CD8-positive, alpha-beta memory T cell (primary cell): Measurements from ENCODE around the gene AIG1. TPM values are rescaled to one million over a fixed set of nuclear protein-coding genes. Genes with fewer than 3 reads are reported as not detected.

Experiments used
- CTCF ChIA-PET: fragments of 350-600 bp; sonication (Branson Sonifier 250); formaldehyde crosslinking; loops from one replicate; lab custom pipeline; 2021; ENCODE audit warnings: antibody characterized with exemption; lab: Charles Lee
- POLR2A ChIA-PET: fragments of 350-600 bp; sonication (Branson Sonifier 250); formaldehyde crosslinking; loops from one replicate; lab custom pipeline; 2021; ENCODE audit warnings: antibody characterized with exemption; lab: Charles Lee
- DNase-seq, 5 donors: peaks; one replicate each; pipeline versions ENCODE4 v3.0.0 to v3.0.0-alpha.2; 2020 to 2022; ENCODE audit warnings: mixed read lengths in 1 of 5
- H3K27ac ChIP-seq: one replicate; pipeline ENCODE4 v1.7.0; 2013; ENCODE audit warnings: low read depth, mild to moderate bottlenecking, low read length, moderate library complexity
- H3K27me3 ChIP-seq: 2 replicates; pipeline ENCODE4 v1.7.0; 2013; ENCODE audit warnings: low read length, mild to moderate bottlenecking; ENCODE audit not compliant: insufficient read depth, poor library complexity, severe bottlenecking
- H3K36me3 ChIP-seq: 2 replicates; pipeline ENCODE4 v1.7.0; 2013; ENCODE audit warnings: mild to moderate bottlenecking, low read length, moderate library complexity; ENCODE audit not compliant: insufficient read depth
- H3K4me1 ChIP-seq: 2 replicates; pipeline ENCODE4 v1.7.0; 2013; ENCODE audit warnings: mild to moderate bottlenecking, low read length, moderate library complexity; ENCODE audit not compliant: insufficient read depth
- H3K4me3 ChIP-seq: 2 replicates; pipeline ENCODE4 v1.7.0; 2013; ENCODE audit warnings: mild to moderate bottlenecking, low read length
- H3K9me3 ChIP-seq: 2 replicates; pipeline ENCODE4 v1.7.0; 2013; ENCODE audit warnings: mild to moderate bottlenecking, low read length
- H3K27ac Mint-ChIP-seq, 8 donors: one replicate each; pipeline ENCODE4 v1.8.0; 2020 to 2021; ENCODE audit warnings: mixed read lengths in 8 of 8, mild to moderate bottlenecking in 6 of 8, inconsistent platforms in 3 of 8, moderate library complexity in 3 of 8
- H3K27me3 Mint-ChIP-seq, 2 donors: one replicate each; pipeline ENCODE4 v1.8.0; 2020 to 2021; ENCODE audit warnings: mixed read lengths in 2 of 2, mild to moderate bottlenecking in 1 of 2, moderate library complexity in 1 of 2
- H3K36me3 Mint-ChIP-seq, 3 donors: one replicate each; pipeline ENCODE4 v1.8.0; 2020 to 2021; ENCODE audit warnings: mixed read lengths in 3 of 3, inconsistent platforms in 1 of 3, mild to moderate bottlenecking in 1 of 3
- H3K4me1 Mint-ChIP-seq, 3 donors: one replicate each; pipeline ENCODE4 v1.8.0; 2020 to 2021; ENCODE audit warnings: mixed read lengths in 3 of 3, inconsistent platforms in 1 of 3, mild to moderate bottlenecking in 1 of 3
- H3K4me3 Mint-ChIP-seq, 7 donors: one replicate each; pipeline ENCODE4 v1.8.0; 2020 to 2021; ENCODE audit warnings: mixed read lengths in 7 of 7, mild to moderate bottlenecking in 6 of 7, moderate library complexity in 4 of 7, inconsistent platforms in 2 of 7
- H3K9me3 Mint-ChIP-seq, 5 donors: one replicate each; pipeline ENCODE4 v1.8.0; 2020 to 2022; ENCODE audit warnings: mixed read lengths in 5 of 5, mild to moderate bottlenecking in 3 of 5, moderate library complexity in 2 of 5, inconsistent platforms in 1 of 5
- polyA plus RNA-seq: library from polyadenylated mRNA; unstranded; fragments of 300-500 nt; fragmentation: Illumina TruSeq; gene quantifications from one replicate; pipeline ENCODE4 v1.2.3, GENCODE V29; 2021
- total RNA-seq, 2 experiments: library from RNA; stranded (reverse); gene quantifications; one replicate each; pipeline ENCODE4 v1.2.3, GENCODE V29; 2021

The AIG1 gene
- total and polyA plus RNA-seq, 3 experiments from 2014 or later, result 6.9 to 17.3 (median 8.2) TPM

- H3K4me1 Mint-ChIP-seq, result peaks cover 0 to 2% (median 0%) of the 10 kb centered on the region in 3 donors
- CTCF ChIA-PET, result no interaction called here
Observed at GRCh38 chr6:143279385-143279784, 218.7 kb downstream of the AIG1 start.

GRCh38 chr6:143283887-143284645 lies 223.4 kb downstream of the AIG1 start:
- Mint-ChIP-seq H3K27me3 (peaks cover 0 to 2% of the 10 kb centered on the region in 2 donors), H3K36me3 (peaks cover 1 to 5% (median 4%) of the 10 kb centered on the region in 3 donors), H3K9me3 (no peaks in the 10 kb centered on the region), H3K4me1 (no peaks in the 10 kb centered on the region), H3K27ac (no peak overlapping the region), H3K4me3 (no peak overlapping the region)
- no peak for DNase-seq
- Histone ChIP-seq H3K27ac (no peak overlapping the region), H3K9me3 (no peaks in the 10 kb centered on the region), H3K4me3 (no peak overlapping the region), H3K27me3 (no peaks in the 10 kb centered on the region), H3K4me1 (no peaks in the 10 kb centered on the region), H3K36me3 (no peaks in the 10 kb centered on the region)
- POLR2A ChIA-PET, result no interaction called here
- CTCF ChIA-PET, result no interaction called here

More at GRCh38 chr6:143279385-143279784, 218.7 kb downstream of the AIG1 start:
- POLR2A ChIA-PET, result no interaction called here
- Mint-ChIP-seq H3K36me3 (peaks cover 1 to 2% (median 1%) of the 10 kb centered on the region in 3 donors), H3K27me3 (no peaks in the 10 kb centered on the region), H3K9me3 (no peaks in the 10 kb centered on the region), H3K27ac (no peak overlapping the region), H3K4me3 (no peak overlapping the region)
- Histone ChIP-seq H3K27ac (no peak overlapping the region), H3K27me3 (no peaks in the 10 kb centered on the region), H3K36me3 (no peaks in the 10 kb centered on the region), H3K4me1 (no peaks in the 10 kb centered on the region), H3K4me3 (no peak overlapping the region), H3K9me3 (no peaks in the 10 kb centered on the region)
- no peak for DNase-seq

DNA sequence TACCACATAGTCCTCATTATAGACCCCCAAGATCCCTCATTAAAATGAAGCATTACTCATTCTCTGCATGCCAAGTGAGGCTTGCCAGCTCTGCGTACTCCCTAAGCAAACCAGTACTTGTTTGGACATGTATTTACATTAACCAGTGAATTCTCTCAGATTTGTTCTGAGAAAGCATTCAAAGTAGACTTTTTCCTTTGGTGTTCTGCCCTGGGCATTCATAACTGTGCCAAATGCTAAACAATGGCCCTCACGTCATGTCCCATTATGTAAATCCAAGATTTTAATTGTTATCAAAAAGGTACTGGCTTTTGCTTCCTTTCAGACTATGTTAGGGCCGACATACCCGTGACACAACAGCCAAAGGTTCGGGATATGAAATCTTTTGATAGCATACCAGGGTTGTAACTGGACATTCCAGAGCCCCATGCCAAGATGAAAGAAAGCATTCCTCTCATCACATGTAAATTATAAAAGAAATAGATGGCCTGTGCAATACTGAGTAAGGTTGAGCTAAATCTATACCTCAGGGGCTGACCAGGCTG lies 225.6 kb downstream of the AIG1 start:
- Mint-ChIP-seq H3K27me3 (peaks cover 0 to 2% of the 10 kb centered on the region in 2 donors), H3K9me3 (no peaks in the 10 kb centered on the region)

DNA sequence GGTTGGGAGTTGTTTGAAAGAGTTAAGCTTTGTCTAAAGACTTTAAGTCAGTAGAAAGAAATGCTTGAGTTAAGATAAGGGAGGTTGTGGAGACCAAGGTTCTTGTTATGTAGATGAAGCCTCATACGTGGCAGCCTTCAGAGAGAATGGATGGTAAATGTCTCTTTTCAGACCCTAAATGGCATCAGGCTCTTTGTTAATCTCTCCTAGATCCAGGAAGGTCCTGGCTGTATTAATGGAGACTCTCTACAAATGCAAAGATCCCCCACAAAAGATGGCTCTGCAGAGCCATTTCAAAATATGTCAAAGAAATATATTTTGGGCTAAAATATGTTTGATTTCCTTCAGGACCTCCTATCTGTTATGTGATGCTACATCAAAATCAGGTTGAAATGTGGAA lies 228.2 kb downstream of the AIG1 start:
- ChIA-PET CTCF (no interaction called here), POLR2A (no interaction called here)
- Mint-ChIP-seq H3K27me3 (peaks cover 0 to 2% of the 10 kb centered on the region in 2 donors), H3K4me3 (no peak overlapping the region), H3K27ac (no peak overlapping the region), H3K4me1 (no peaks in the 10 kb centered on the region), H3K9me3 (no peaks in the 10 kb centered on the region), H3K36me3 (peaks cover 1 to 5% (median 4%) of the 10 kb centered on the region in 3 donors)
- no peak overlapping the region for H3K4me3 ChIP-seq
- H3K4me1 ChIP-seq, result no peaks in the 10 kb centered on the region
- no peak overlapping the region for H3K27ac ChIP-seq
- no peaks in the 10 kb centered on the region for H3K9me3 ChIP-seq
- H3K36me3 ChIP-seq, result no peaks in the 10 kb centered on the region
- DNase-seq, result no peak
- no peaks in the 10 kb centered on the region for H3K27me3 ChIP-seq

More for the DNA sequence above, 225.6 kb downstream of the AIG1 start:
- Mint-ChIP-seq H3K4me3 (no peak overlapping the region), H3K36me3 (peaks cover 1 to 5% (median 4%) of the 10 kb centered on the region in 3 donors), H3K27ac (no peak overlapping the region), H3K4me1 (no peaks in the 10 kb centered on the region)
- Histone ChIP-seq H3K4me1 (no peaks in the 10 kb centered on the region), H3K27ac (no peak overlapping the region), H3K9me3 (no peaks in the 10 kb centered on the region), H3K27me3 (no peaks in the 10 kb centered on the region), H3K4me3 (no peak overlapping the region), H3K36me3 (no peaks in the 10 kb centered on the region)
- no peak for DNase-seq
- CTCF ChIA-PET, result no interaction called here
- POLR2A ChIA-PET, result no interaction called here

GRCh38 chr6:143290206-143290605 lies 229.5 kb downstream of the AIG1 start:
- POLR2A ChIA-PET, result no interaction called here
- Histone ChIP-seq H3K27me3 (no peaks in the 10 kb centered on the region), H3K9me3 (no peaks in the 10 kb centered on the region), H3K4me1 (no peaks in the 10 kb centered on the region), H3K27ac (no peak overlapping the region), H3K36me3 (no peaks in the 10 kb centered on the region), H3K4me3 (no peak overlapping the region)
- Mint-ChIP-seq H3K9me3 (no peaks in the 10 kb centered on the region), H3K27me3 (peaks cover 0 to 2% of the 10 kb centered on the region in 2 donors), H3K36me3 (peaks cover 0 to 2% (median 0%) of the 10 kb centered on the region in 3 donors), H3K4me3 (no peak overlapping the region), H3K27ac (no peak overlapping the region), H3K4me1 (no peaks in the 10 kb centered on the region)
- CTCF ChIA-PET, result no interaction called here
- no peak for DNase-seq

DNA sequence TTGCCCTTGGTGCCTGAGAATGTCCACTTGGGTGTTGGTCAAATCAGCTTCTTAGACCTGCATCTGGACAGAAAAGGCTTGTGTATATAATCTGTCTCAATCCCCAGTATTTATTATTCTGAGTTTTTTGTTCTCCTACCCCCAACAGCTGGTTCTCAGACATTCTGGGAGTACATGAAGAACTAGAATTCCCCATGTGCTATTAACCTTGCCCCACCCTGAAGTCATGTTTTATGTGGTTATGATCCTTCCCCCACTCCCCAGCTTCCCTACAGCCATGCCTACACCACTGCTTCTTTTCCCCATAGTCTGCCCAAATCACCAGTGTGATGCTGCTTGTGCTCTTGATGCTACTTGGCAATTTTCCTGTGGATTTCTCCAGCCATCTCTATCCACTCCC lies 232.8 kb downstream of the AIG1 start:
- CTCF ChIA-PET, result no interaction called here
- DNase-seq, result no peak
- H3K9me3 Mint-ChIP-seq, result no peaks in the 10 kb centered on the region

DNA sequence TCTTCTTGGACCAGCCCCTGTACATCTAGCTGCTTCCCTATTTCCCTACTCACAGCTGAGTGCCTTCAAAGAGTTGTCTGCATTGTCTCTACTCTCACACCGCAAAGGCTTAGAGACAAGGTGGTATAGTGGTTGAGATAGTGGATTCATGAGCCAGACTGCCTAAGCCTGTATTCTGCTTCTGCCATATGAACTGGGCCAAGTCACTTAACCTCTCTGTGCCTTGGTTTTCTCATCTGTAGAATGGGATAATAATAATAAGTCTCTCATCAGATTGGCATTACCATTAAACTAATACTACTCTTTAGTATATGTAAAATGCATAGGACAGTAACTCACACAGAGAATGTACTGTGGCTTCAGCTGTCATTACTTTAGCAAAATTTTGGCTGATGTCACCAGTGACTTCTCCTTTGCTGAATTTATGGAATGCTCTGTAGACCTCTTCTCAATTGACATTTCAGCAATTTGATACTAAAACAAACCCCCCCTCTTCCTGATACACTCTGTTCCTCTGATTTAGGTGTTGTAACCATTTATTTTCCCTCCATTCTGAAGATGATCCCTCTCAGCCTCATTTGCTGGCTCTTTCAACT lies 233.7 kb downstream of the AIG1 start:
- Histone ChIP-seq H3K27me3 (no peaks in the 10 kb centered on the region), H3K36me3 (no peaks in the 10 kb centered on the region), H3K4me1 (no peaks in the 10 kb centered on the region), H3K4me3 (no peak overlapping the region), H3K27ac (no peak overlapping the region), H3K9me3 (no peaks in the 10 kb centered on the region)
- no peak overlapping the region for H3K27ac Mint-ChIP-seq
- no peak overlapping the region for H3K4me3 Mint-ChIP-seq
- DNase-seq, result no peak
- ChIA-PET CTCF (no interaction called here), POLR2A (no interaction called here)
- H3K36me3 Mint-ChIP-seq, result peaks cover 0 to 5% (median 0%) of the 10 kb centered on the region in 3 donors
- peaks cover 0 to 5% (median 0%) of the 10 kb centered on the region in 3 donors for H3K4me1 Mint-ChIP-seq
- H3K27me3 Mint-ChIP-seq, result peaks cover 0 to 2% of the 10 kb centered on the region in 2 donors
- no peaks in the 10 kb centered on the region for H3K9me3 Mint-ChIP-seq

More for the DNA sequence above, 232.8 kb downstream of the AIG1 start:
- H3K27me3 ChIP-seq, result no peaks in the 10 kb centered on the region
- Mint-ChIP-seq H3K4me3 (no peak overlapping the region), H3K36me3 (peaks cover 0 to 5% (median 0%) of the 10 kb centered on the region in 3 donors), H3K27ac (no peak overlapping the region), H3K4me1 (no peaks in the 10 kb centered on the region), H3K27me3 (peaks cover 0 to 2% of the 10 kb centered on the region in 2 donors)
- no peak overlapping the region for H3K27ac ChIP-seq
- H3K36me3 ChIP-seq, result no peaks in the 10 kb centered on the region
- no peaks in the 10 kb centered on the region for H3K4me1 ChIP-seq
- POLR2A ChIA-PET, result no interaction called here
- H3K4me3 ChIP-seq, result no peak overlapping the region
- no peaks in the 10 kb centered on the region for H3K9me3 ChIP-seq

DNA sequence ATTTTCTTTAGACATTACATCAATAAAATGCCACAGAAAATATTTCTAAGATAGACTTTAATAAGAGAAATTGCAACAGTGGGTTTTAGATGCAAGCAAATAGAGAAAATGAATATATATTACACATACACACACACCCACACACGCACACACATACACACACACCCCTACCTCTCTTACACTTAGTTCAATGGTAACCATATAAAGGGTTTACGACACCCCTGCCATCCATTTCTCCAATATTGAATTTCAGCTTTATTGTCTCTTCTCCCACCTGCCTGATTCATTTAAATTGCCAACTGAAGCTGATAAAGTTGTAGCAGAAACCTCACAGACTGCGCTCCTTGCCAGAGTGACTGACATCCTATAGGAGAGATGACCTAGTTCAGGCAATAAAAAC lies 235.2 kb downstream of the AIG1 start:
- no peak overlapping the region for H3K4me3 Mint-ChIP-seq
- DNase-seq, result no peak
- Histone ChIP-seq H3K36me3 (no peaks in the 10 kb centered on the region), H3K4me1 (no peaks in the 10 kb centered on the region), H3K9me3 (no peaks in the 10 kb centered on the region), H3K4me3 (no peak overlapping the region), H3K27me3 (no peaks in the 10 kb centered on the region), H3K27ac (no peak overlapping the region)
- H3K27me3 Mint-ChIP-seq, result peaks cover 0 to 2% of the 10 kb centered on the region in 2 donors
- H3K9me3 Mint-ChIP-seq, result no peaks in the 10 kb centered on the region
- H3K27ac Mint-ChIP-seq, result no peak overlapping the region
- H3K36me3 Mint-ChIP-seq, result peaks cover 0 to 5% (median 0%) of the 10 kb centered on the region in 3 donors
- ChIA-PET POLR2A (no interaction called here), CTCF (no interaction called here)
- peaks cover 0 to 5% (median 0%) of the 10 kb centered on the region in 3 donors for H3K4me1 Mint-ChIP-seq
